Esophagus squamous epithelium (tissue), 5 donors: ENCODE results near the gene ITIH6. TPM values are rescaled to one million over a fixed set of nuclear protein-coding genes. Genes with fewer than 3 reads are reported as not detected.
"Not testable (repeated sequence)": the region's sequence is repeated elsewhere in the genome, so short reads cannot be mapped to it uniquely, and the experiment has no call there.

ENCODE experiments used
- DNase-seq: peaks from one replicate; lab custom pipeline; 2025; lab: John Stamatoyannopoulos, UW
- H3K27ac ChIP-seq, 4 donors: fragments of 200-600 bp; sonication (generic); one replicate each; pipeline ENCODE4 v1.5.1; 2016 to 2019; ENCODE audit warnings: mild to moderate bottlenecking in 1 of 4
- H3K27me3 ChIP-seq, 4 donors: fragments of 200-600 bp; sonication (generic); 1 replicate in 3 of 4; 2 replicates in 1 of 4; pipeline versions ENCODE4 v1.5.1 to v1.6.0; 2017 to 2021; ENCODE audit warnings: antibody characterized with exemption in 1 of 4
- H3K36me3 ChIP-seq, 3 donors: fragments of 200-600 bp; sonication (generic); one replicate each; pipeline ENCODE4 v1.5.1; 2016 to 2019
- H3K4me1 ChIP-seq, 3 donors: fragments of 200-600 bp; sonication (generic); one replicate each; pipeline ENCODE4 v1.5.1; 2017 to 2019
- H3K4me3 ChIP-seq, 4 donors: fragments of 200-600 bp; sonication (generic); 1 replicate in 3 of 4; 2 replicates in 1 of 4; pipeline ENCODE4 v1.5.1; 2016 to 2019; ENCODE audit warnings: mild to moderate bottlenecking in 2 of 4, moderate library complexity in 1 of 4
- H3K9me3 ChIP-seq, 3 donors: fragments of 200-600 bp; sonication (generic); one replicate each; pipeline ENCODE4 v1.5.1; 2016 to 2019
- POLR2A ChIP-seq, 4 donors: fragments of 450-650 bp; IDR thresholded peaks; one replicate each; pipeline ENCODE4 v1.6.1; 2017; ENCODE audit warnings: antibody characterized with exemption in 4 of 4, mild to moderate bottlenecking in 4 of 4, moderate library complexity in 3 of 4
- WGBS, 2 donors: methylation state at CpG; one replicate each; pipeline ENCODE4 v1.1.5; 2018; 5-methylcytosine and 5-hydroxymethylcytosine counted together
- intact Hi-C: fragments of 100-400 bp; cut with DNase I; formaldehyde crosslinking; loops from one replicate; pipeline ENCODE4 v1.15.0; 2022
- total RNA-seq, 4 donors: library from RNA; depleted of rRNA; stranded (reverse); fragments of >200 nt; gene quantifications; one replicate each; pipeline ENCODE4 v1.1.0, GENCODE V29; 2016
- TF ChIP-seq, protein P1 (sequence below), 6 experiments: fragments of 450-650 bp in 4 of 6; fragments of 200-600 bp in 2 of 6; sonication (generic) in 2 of 6; IDR thresholded peaks; one replicate each; pipeline ENCODE4 v1.5.1; 2016 to 2019; ENCODE audit warnings: antibody characterized with exemption in 6 of 6, mild to moderate bottlenecking in 4 of 6, moderate library complexity in 4 of 6
- donor health status: DM: yes; HTN: yes; CAD: no.

The ITIH6 gene
- total RNA-seq, 4 donors from 2014 or later: not detected

DNA sequence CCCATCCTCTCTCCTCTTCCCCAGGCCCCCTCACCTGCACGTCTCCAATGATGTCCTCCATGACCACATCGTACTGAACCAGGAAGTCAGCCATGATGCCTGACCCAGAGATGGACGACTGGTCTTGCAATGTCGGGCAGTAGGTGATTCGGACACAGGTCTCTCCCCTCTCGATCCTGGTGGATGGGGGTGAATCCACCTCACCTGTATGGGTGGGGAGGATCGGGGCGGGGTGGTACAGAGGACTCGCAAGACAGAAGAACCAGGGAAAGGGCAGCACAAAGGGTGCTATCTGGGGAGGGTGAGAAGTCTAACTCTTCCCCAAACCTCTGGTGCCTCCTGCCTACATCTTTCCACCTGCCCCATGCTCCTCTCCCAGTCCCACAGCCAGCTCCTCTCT lies 9.6 kb downstream of the ITIH6 start:
- 86 to 100% methylated on average over 1 to 4 of the region's 9 CpGs for WGBS, 2 donors
- no peaks in the 10 kb centered on the region for H3K9me3 ChIP-seq

DNA sequence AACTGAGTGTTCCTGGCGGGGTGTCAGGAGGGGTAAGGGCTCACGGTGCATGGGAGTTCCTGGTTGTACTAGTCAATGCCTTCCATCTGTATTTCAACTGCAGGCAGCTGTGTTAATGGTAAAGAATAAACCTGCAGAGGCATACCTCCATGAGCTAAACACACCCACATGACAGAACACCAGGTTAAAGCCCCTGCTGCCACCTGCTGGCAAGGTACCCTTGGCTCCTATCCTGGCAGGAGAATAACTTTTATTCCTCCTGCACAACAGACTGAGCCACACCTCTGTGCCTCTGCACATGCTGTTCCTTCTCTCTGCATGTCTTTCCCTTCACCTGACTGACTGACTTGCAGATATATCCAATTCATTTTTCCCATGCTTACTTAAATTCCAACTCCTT lies 11.1 kb downstream of the ITIH6 start:
- 80 to 83% methylated on average over 1 of the region's 2 CpGs for WGBS, 2 donors
- intact Hi-C loops: no loop called here
- no peak for TF ChIP-seq POLR2A (IDR thresholded peaks at IDR 0.05)
- TF ChIP-seq, protein P1, sequence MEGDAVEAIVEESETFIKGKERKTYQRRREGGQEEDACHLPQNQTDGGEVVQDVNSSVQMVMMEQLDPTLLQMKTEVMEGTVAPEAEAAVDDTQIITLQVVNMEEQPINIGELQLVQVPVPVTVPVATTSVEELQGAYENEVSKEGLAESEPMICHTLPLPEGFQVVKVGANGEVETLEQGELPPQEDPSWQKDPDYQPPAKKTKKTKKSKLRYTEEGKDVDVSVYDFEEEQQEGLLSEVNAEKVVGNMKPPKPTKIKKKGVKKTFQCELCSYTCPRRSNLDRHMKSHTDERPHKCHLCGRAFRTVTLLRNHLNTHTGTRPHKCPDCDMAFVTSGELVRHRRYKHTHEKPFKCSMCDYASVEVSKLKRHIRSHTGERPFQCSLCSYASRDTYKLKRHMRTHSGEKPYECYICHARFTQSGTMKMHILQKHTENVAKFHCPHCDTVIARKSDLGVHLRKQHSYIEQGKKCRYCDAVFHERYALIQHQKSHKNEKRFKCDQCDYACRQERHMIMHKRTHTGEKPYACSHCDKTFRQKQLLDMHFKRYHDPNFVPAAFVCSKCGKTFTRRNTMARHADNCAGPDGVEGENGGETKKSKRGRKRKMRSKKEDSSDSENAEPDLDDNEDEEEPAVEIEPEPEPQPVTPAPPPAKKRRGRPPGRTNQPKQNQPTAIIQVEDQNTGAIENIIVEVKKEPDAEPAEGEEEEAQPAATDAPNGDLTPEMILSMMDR (IDR thresholded peaks at IDR 0.05): peak in 4 of 6 experiments; percentile 14 to 51 (median 20)
- H3K36me3 ChIP-seq: no peaks in the 10 kb centered on the region
- DNase-seq: no peak
- H3K27me3 ChIP-seq: no peaks in the 10 kb centered on the region
- no peak overlapping the region for H3K4me3 ChIP-seq
- no peaks in the 10 kb centered on the region for H3K9me3 ChIP-seq
- no peak overlapping the region for H3K27ac ChIP-seq
- H3K4me1 ChIP-seq: no peaks in the 10 kb centered on the region

More for the DNA sequence above, 9.6 kb downstream of the ITIH6 start:
- no peaks in the 10 kb centered on the region for H3K4me1 ChIP-seq
- peaks cover 0 to 5% (median 0%) of the 10 kb centered on the region in 4 donors for H3K27me3 ChIP-seq
- DNase-seq: no peak
- TF ChIP-seq, protein P1 (IDR thresholded peaks at IDR 0.05): no peak
- TF ChIP-seq POLR2A (IDR thresholded peaks at IDR 0.05): no peak
- intact Hi-C loops: no loop called here
- no peak overlapping the region for H3K27ac ChIP-seq
- H3K36me3 ChIP-seq: no peaks in the 10 kb centered on the region
- no peak overlapping the region for H3K4me3 ChIP-seq

DNA sequence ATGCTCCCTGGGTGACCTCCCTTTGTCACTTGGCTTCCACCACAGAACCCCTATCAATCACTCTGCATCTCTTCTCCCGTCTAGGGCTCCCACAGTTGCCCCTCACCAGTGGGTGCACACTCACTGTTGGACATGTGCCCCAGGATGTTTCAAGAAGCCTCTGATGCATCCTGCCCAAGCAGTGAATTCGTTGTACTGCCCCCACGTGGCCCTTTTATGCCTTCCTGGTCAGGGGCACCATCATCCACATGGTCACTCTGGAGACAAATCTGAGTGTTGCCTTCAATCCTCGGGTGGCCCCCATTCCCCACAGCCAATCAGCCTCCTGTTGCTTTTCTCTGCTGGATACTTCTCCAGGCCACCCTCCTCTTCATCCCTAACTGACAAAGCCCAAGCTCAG lies 12.2 kb downstream of the ITIH6 start:
- no peak for TF ChIP-seq POLR2A (IDR thresholded peaks at IDR 0.05)
- TF ChIP-seq, protein P1 (IDR thresholded peaks at IDR 0.05): no peak
- DNase-seq: no peak
- 33 to 43% methylated on average over 4 of the region's 4 CpGs for WGBS, 2 donors
- H3K4me1 ChIP-seq: no peaks in the 10 kb centered on the region
- H3K27me3 ChIP-seq: no peaks in the 10 kb centered on the region
- no peaks in the 10 kb centered on the region for H3K9me3 ChIP-seq
- no peak overlapping the region for H3K4me3 ChIP-seq
- H3K27ac ChIP-seq: no peak overlapping the region
- no peaks in the 10 kb centered on the region for H3K36me3 ChIP-seq
- intact Hi-C loops: no loop called here

DNA sequence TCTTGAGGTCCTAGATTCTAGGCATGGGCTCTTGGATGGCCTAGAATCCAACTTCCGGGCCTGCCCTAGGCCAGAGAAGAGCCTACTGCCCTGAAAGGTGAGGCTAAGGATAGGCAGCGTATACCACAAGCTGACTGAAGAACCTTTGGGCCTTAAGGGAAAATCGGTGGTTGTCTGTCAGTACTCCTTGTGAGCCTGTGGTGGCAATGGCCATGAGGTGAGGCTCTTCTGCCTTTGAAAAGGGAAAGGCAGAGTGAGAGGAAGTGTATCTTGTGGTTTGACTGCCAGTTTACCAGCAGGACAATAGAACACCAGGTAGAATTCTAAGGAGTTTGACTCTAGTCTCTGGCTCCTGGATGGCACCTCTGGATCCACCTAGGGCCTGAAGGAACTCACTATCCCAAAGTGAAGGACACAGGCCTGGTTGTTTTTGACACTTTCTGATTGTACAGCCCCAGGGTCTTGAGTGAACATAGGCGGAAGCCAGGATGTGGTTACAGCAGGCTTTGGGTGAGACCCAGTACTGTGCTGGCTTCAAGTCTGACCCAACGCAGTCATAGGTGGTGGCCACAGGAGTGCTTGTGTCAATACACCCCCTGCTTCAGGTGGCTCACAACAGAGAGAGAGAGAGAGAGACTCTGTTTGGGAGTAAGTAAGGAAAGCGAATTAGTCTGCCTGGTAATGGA lies 20.9 kb downstream of the ITIH6 start:
- Histone ChIP-seq H3K4me3 (no peak overlapping the region), H3K9me3 (no peaks in the 10 kb centered on the region), H3K4me1 (no peaks in the 10 kb centered on the region), H3K36me3 (no peaks in the 10 kb centered on the region), H3K27ac (no peak overlapping the region), H3K27me3 (no peaks in the 10 kb centered on the region)
- intact Hi-C loops: no loop called here
- TF ChIP-seq POLR2A (IDR thresholded peaks at IDR 0.05): no peak
- TF ChIP-seq, protein P1 (IDR thresholded peaks at IDR 0.05): no peak
- no peak for DNase-seq
- WGBS, 2 donors: 74 to 76% methylated on average over 3 of the region's 6 CpGs

DNA sequence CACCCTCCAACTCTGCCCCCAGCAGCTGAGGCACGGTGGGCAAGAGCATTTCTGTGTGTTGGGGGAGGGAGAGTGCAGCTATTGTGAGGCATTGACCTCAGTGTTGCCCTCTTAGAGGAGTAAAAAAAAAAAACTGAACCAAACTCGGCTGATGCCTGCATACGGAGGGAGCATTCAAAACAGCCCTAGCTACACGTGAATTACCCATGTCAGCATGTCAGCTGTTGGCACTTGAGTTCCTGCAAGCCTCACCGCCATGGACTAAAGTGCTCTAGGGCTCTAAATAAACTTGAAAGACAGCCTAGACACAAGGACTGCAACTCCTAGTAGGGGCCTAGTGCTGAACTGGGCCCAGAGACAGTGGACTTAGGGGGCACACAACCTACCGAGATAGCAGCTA lies 22.0 kb downstream of the ITIH6 start:
- no peak for TF ChIP-seq POLR2A (IDR thresholded peaks at IDR 0.05)
- TF ChIP-seq, protein P1 (IDR thresholded peaks at IDR 0.05): no peak
- 61 to 89% methylated on average over 1 to 2 of the region's 6 CpGs for WGBS, 2 donors
- Histone ChIP-seq H3K4me3 (no peak overlapping the region), H3K4me1 (no peaks in the 10 kb centered on the region), H3K27ac (no peak overlapping the region), H3K36me3 (no peaks in the 10 kb centered on the region), H3K27me3 (no peaks in the 10 kb centered on the region), H3K9me3 (no peaks in the 10 kb centered on the region)
- no peak for DNase-seq
- intact Hi-C loops: no loop called here

DNA sequence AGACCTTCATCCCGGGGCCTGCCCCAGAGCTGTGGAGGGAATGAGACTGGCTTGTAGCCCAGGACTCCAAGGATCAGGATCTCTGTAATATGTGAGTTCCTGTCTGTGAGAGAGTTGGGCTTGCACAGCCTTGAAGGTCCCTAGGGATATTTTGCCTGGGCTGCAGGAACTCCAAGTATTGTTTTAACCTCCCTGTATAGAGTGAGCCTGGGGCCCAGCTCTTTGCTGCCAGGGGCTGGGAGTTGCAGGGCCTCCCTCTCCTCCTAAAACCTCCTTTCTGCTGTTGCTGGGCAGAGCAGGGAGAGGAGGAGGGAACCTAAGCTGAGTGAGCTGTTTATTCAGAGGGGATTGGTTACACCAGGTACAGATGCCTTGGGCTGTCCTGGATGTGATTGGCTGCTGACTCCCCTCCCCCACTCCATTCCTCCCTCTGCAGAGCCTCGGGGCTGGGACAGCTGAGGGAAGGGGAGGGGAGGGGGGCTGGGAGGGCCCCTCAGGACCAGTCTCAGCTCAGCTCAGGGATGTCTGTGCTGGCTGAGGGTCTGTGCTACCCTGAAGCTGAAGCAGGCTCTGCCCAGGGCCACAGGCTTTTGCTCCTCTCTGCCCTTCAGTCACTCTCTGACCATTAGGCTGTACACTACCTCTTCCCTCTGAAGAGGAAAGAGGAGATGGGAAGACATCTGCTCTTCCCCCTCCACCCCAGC lies 23.5 kb downstream of the ITIH6 start:
- H3K27ac ChIP-seq, H3K27me3 ChIP-seq, H3K36me3 ChIP-seq, intact Hi-C loops, H3K4me3 ChIP-seq, H3K9me3 ChIP-seq, DNase-seq, H3K4me1 ChIP-seq: not testable (repeated sequence)
- WGBS, 2 donors: 0% methylated on average over 1 of the region's 2 CpGs; no CpG with 5 or more reads in 1 of the 2 donors
